Small intestine (tissue), 7 donors: ENCODE results near the gene LAMA4. TPM values are rescaled to one million over a fixed set of nuclear protein-coding genes. Genes with fewer than 3 reads are reported as not detected.

ENCODE experiments used
- DNase-seq, 2 donors: peaks; one replicate each; pipeline versions ENCODE4 v3.0.0 to v3.0.0-alpha.2; 2013
- FAIRE-seq: peaks from 2 replicates; lab custom pipeline; 2012; peaks lifted over from hg19 to GRCh38; lab: Jason Lieb, UNC
- H3K27ac ChIP-seq, 3 donors: one replicate each; pipeline ENCODE4 v1.5.1; 2013; ENCODE audit warnings: low read length in 2 of 3, mild to moderate bottlenecking in 2 of 3, control low read depth in 1 of 3, inconsistent platforms in 1 of 3, low read depth in 1 of 3, moderate library complexity in 1 of 3
- H3K27me3 ChIP-seq, 3 donors: one replicate each; pipeline ENCODE4 v1.6.1; 2013; ENCODE audit warnings: low read length in 3 of 3, inconsistent platforms in 1 of 3; ENCODE audit not compliant: control insufficient read depth in 3 of 3, insufficient read depth in 3 of 3
- H3K36me3 ChIP-seq, 3 donors: one replicate each; pipeline ENCODE4 v1.6.1; 2013; ENCODE audit warnings: low read length in 3 of 3, inconsistent platforms in 1 of 3, low read depth in 1 of 3, mild to moderate bottlenecking in 1 of 3, moderate library complexity in 1 of 3; ENCODE audit not compliant: control insufficient read depth in 3 of 3, insufficient read depth in 2 of 3
- H3K4me1 ChIP-seq, 3 donors: one replicate each; pipeline ENCODE4 v1.6.1; 2013; ENCODE audit warnings: low read length in 2 of 3, inconsistent platforms in 1 of 3, low read depth in 1 of 3, mild to moderate bottlenecking in 1 of 3, moderate library complexity in 1 of 3; ENCODE audit not compliant: control insufficient read depth in 3 of 3, insufficient read depth in 2 of 3
- H3K4me3 ChIP-seq, 3 donors: one replicate each; pipeline ENCODE4 v1.5.1; 2013; ENCODE audit warnings: low read length in 3 of 3, control low read depth in 1 of 3, inconsistent platforms in 1 of 3, low read depth in 1 of 3, mild to moderate bottlenecking in 1 of 3, moderate library complexity in 1 of 3
- H3K9me3 ChIP-seq, 2 donors: one replicate each; pipeline ENCODE4 v1.6.1; 2013; ENCODE audit warnings: low read depth in 1 of 2, low read length in 1 of 2; ENCODE audit not compliant: control insufficient read depth in 2 of 2, insufficient read depth in 1 of 2
- WGBS, 3 donors: extraction: QIAGEN DNeasy Blood & Tissue Kit; methylation state at CpG; one replicate each; pipeline ENCODE4 v1.1.7; 2013; 5-methylcytosine and 5-hydroxymethylcytosine counted together
- polyA plus RNA-seq, 4 donors: library from polyadenylated mRNA; stranded (reverse) in 3 of 4; unstranded in 1 of 4; fragments of 200-250 nt in 3 of 4; fragments of 120-200 nt in 1 of 4; gene quantifications; one replicate each; pipeline versions ENCODE4 v1.2.1 to v1.2.3, GENCODE V29; 2013
- donor health status: healthy with polysubstance abuse.
- donor health status: control.
- donor health status: control.
- donor health status: Bipolar disorder and iron deficiency.
- donor health status: healthy.

The LAMA4 gene
- polyA plus RNA-seq, 4 donors, result 2.0 to 29.7 (median 9.1) TPM

DNA sequence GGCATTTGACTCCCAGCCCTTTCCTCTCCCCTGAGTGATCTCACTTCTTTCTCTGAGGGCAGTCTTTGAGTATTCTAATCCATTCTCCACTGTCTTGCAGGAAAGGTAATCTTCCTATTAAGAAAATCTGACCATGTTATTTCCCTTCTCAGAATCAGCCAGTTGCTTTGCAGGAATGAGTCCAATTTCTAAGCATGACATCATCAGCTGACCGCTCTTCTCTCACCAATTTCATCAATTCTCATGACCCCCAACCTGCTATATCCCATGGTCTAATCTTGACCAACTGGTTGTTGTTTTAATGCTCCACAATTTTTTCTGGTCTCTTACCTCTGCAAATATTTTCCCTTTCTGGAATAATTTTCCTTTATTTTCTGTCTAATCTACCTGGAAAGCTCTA lies 93.6 kb downstream of the LAMA4 start:
- H3K4me1 ChIP-seq, result peaks cover 0 to 3% (median 0%) of the 10 kb centered on the region in 3 donors
- no peaks in the 10 kb centered on the region for H3K9me3 ChIP-seq
- H3K27ac ChIP-seq, result no peak overlapping the region
- H3K27me3 ChIP-seq, result peaks cover 0 to 10% (median 0%) of the 10 kb centered on the region in 3 donors
- 72 to 87% (median 74%) methylated on average over 1 of the region's 1 CpG for WGBS, 3 donors
- no peak overlapping the region for H3K4me3 ChIP-seq
- peaks cover 0 to 3% (median 0%) of the 10 kb centered on the region in 3 donors for H3K36me3 ChIP-seq
- DNase-seq, result no peak
- FAIRE-seq, result no peak

GRCh38 chr6:112156668-112157067 lies 97.7 kb downstream of the LAMA4 start:
- no peaks in the 10 kb centered on the region for H3K9me3 ChIP-seq
- no peak overlapping the region for H3K4me3 ChIP-seq
- H3K36me3 ChIP-seq, result no peaks in the 10 kb centered on the region
- H3K27me3 ChIP-seq, result no peaks in the 10 kb centered on the region
- WGBS, 3 donors, result 84 to 90% (median 89%) methylated on average over 4 of the region's 4 CpGs
- H3K27ac ChIP-seq, result peak overlapping the region in 1 of 3 donors; percentile 72
- DNase-seq, result no peak
- H3K4me1 ChIP-seq, result no peaks in the 10 kb centered on the region
- FAIRE-seq, result no peak

DNA sequence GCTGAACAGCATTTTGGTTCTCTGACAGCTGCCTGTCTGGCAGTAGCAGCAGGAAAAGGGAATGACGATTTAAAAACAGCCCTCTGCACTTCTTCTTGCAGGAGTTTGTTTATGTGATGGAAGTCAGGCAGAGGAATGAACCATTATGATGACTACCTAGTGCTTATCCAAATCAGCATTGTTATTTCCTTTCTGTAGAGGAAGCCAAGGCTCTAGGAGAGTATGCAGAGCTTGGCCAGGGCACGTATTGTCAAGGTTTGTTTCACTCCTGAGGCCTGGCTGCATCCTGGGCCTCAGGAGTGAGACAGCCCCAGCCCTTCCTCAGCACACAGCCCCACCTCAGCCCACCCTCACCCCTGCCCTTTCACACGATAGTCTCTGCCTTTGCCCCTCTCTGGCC lies 98.5 kb downstream of the LAMA4 start:
- peak overlapping the region in 1 of 3 donors; percentile 84 for H3K27ac ChIP-seq
- WGBS, 3 donors, result 37 to 60% (median 56%) methylated on average over 3 of the region's 3 CpGs
- H3K9me3 ChIP-seq, result no peaks in the 10 kb centered on the region
- H3K36me3 ChIP-seq, result no peaks in the 10 kb centered on the region
- H3K4me1 ChIP-seq, result no peaks in the 10 kb centered on the region
- no peak for FAIRE-seq
- DNase-seq, result no peak
- H3K4me3 ChIP-seq, result no peak overlapping the region
- H3K27me3 ChIP-seq, result no peaks in the 10 kb centered on the region

DNA sequence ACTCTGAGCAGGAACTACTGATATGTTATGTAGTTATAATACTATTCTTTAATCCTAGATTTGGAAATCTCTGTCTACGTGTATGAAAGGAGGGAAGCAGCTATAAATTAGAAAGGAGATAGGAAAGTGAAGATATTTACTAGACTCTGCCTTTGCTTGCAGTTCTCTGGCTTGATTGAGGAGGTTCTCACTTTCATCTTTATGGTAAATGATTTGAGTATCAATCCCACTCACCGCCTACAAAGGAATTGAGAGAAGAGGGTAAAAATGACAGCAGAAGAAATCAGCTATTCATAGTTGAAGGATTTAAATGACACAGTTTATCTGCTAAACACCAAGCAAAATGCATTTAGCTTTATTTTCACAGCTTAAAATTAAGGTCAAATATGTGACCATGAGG lies 99.7 kb downstream of the LAMA4 start:
- FAIRE-seq (no peak), DNase-seq (no peak)
- no peak overlapping the region for H3K27ac ChIP-seq
- H3K27me3 ChIP-seq, result no peaks in the 10 kb centered on the region
- H3K4me3 ChIP-seq, result no peak overlapping the region
- no peaks in the 10 kb centered on the region for H3K36me3 ChIP-seq
- no peaks in the 10 kb centered on the region for H3K9me3 ChIP-seq
- H3K4me1 ChIP-seq, result no peaks in the 10 kb centered on the region
- 77 to 80% (median 77%) methylated on average over 2 of the region's 2 CpGs for WGBS, 3 donors

- Histone ChIP-seq H3K9me3 (no peaks in the 10 kb centered on the region), H3K27me3 (no peaks in the 10 kb centered on the region), H3K4me3 (no peak overlapping the region), H3K36me3 (no peaks in the 10 kb centered on the region), H3K27ac (no peak overlapping the region), H3K4me1 (peaks cover 0 to 3% (median 0%) of the 10 kb centered on the region in 3 donors)
- DNase-seq, result no peak
- no peak for FAIRE-seq
- 60 to 67% (median 67%) methylated on average over 5 of the region's 5 CpGs for WGBS, 3 donors
These were observed 100.3 kb downstream of the LAMA4 start for GRCh38 chr6:112153926-112154607.

DNA sequence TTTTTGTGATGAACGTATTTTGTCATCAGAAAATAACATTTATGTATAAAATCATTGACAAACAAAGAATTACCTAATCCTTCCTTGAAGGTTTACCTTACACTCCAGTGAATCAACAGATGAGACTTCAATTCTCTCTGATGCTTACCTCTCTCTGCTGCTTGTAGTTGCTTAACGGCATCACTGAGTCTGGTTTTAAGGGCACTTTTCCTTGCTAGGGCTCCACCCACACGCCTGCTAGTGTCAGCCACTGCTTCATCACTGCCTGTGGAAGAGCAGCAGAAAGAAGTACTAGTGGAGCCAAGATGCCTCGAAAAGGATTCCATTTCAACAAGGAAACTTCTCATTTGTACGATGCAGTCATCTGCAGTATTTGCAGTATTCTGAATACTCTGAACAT lies 104.0 kb downstream of the LAMA4 start:
- Histone ChIP-seq H3K4me3 (no peak overlapping the region), H3K4me1 (peaks cover 0 to 3% (median 0%) of the 10 kb centered on the region in 3 donors), H3K36me3 (peaks cover 0 to 4% (median 0%) of the 10 kb centered on the region in 3 donors), H3K9me3 (no peaks in the 10 kb centered on the region), H3K27me3 (no peaks in the 10 kb centered on the region), H3K27ac (peak overlapping the region in 2 of 3 donors; percentile 62 to 86)
- 48 to 53% (median 52%) methylated on average over 5 of the region's 5 CpGs for WGBS, 3 donors
- FAIRE-seq (no peak), DNase-seq (no peak)

DNA sequence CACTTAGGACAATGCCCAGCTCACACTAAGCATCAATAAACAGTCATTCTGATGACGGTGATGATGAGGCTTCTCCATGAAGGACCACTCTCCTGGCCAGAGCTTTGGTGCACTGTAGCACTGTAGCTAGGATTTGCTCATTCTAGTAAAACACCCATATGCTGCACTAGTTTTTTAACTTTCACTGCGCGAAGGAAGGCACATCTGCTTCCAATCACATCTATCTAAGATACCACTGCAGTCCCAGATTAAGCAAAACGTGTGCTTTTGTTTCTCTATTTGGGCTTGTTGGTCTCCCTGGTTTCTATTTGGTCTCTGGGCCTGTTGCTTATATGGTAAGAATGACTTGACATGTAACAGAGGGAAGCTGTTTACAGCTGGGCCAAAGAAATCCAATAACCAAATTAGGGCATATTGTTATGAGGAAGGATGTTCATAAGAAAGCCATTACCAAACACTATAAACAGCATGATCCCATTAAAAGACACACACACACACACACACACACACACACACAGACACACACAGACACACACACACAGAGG lies 104.6 kb downstream of the LAMA4 start:
- Histone ChIP-seq H3K36me3 (peaks cover 0 to 8% (median 0%) of the 10 kb centered on the region in 3 donors), H3K27ac (peak overlapping the region in 2 of 3 donors; percentile 62 to 86), H3K9me3 (no peaks in the 10 kb centered on the region), H3K4me3 (no peak overlapping the region), H3K4me1 (peaks cover 0 to 3% (median 0%) of the 10 kb centered on the region in 3 donors), H3K27me3 (no peaks in the 10 kb centered on the region)
- FAIRE-seq (no peak), DNase-seq (peak in 1 of 2 donors; percentile 33)
- 64 to 74% (median 68%) methylated on average over 4 of the region's 4 CpGs for WGBS, 3 donors

- peaks cover 0 to 3% (median 0%) of the 10 kb centered on the region in 3 donors for H3K4me1 ChIP-seq
- DNase-seq (no peak), FAIRE-seq (no peak)
- H3K9me3 ChIP-seq, result no peaks in the 10 kb centered on the region
- H3K36me3 ChIP-seq, result peaks cover 0 to 11% (median 0%) of the 10 kb centered on the region in 3 donors
- H3K4me3 ChIP-seq, result no peak overlapping the region
- no peaks in the 10 kb centered on the region for H3K27me3 ChIP-seq
- peak overlapping the region in 2 of 3 donors; percentile 62 to 75 for H3K27ac ChIP-seq
- 25 to 33% (median 26%) methylated on average over 1 of the region's 1 CpG for whole genome bisulfite sequencing, 3 donors
These were observed 105.1 kb downstream of the LAMA4 start for GRCh38 chr6:112149236-112149635.
